NB4 (cell line): ENCODE measurements around the gene ITPR2.
A peak's percentile ranks its signal among the peaks of the same experiment; 100 is the strongest.

Source experiments
- DNase-seq: peaks from one replicate; pipeline ENCODE4 v3.0.0; 2010; ENCODE audit warnings: low read depth
- H3K4me3 ChIP-seq: one replicate; pipeline ENCODE4 v1.5.1; 2011; ENCODE audit warnings: mild to moderate bottlenecking, low read depth, low read length, moderate library complexity
- MYC ChIP-seq: IDR thresholded peaks from 2 replicates; pipeline ENCODE4 v1.6.1; 2011; ENCODE audit warnings: low read depth, low read length
- POLR2A ChIP-seq: IDR thresholded peaks from 2 replicates; pipeline ENCODE4 v1.6.1; 2011; ENCODE audit warnings: mild to moderate bottlenecking; ENCODE audit not compliant: insufficient read length; ENCODE audit errors: extremely low read depth
- TF ChIP-seq, protein P1 (sequence below): IDR thresholded peaks from 2 replicates; pipeline ENCODE4 v1.6.1; 2011; ENCODE audit warnings: low read depth, low read length
- TF ChIP-seq, protein P2 (sequence below): IDR thresholded peaks from one replicate; pipeline ENCODE4 v1.5.1; 2012; ENCODE audit warnings: low read depth, low read length

Gene ITPR2

DNA sequence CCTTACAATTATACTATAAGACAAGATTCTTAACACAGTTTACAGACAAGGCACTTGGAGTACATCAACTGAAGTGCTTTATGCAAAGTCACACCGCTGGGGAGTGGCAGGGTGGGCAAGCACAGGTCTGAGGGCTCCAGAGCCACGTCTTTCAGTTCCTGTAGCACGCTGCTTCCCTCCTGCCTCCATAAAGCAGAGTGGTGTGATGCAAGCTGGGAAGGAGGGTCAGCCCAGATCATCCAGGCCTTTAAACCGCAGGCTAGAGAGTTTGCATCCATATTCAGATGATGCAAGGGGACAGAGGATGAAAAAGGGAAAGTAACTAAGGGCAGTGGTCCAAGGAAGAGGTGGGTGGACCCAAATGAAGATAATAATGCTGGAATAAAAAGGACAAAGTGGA lies 132.6 kb downstream of the ITPR2 start:
- TF ChIP-seq, protein P1, sequence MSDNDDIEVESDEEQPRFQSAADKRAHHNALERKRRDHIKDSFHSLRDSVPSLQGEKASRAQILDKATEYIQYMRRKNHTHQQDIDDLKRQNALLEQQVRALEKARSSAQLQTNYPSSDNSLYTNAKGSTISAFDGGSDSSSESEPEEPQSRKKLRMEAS: no peak
- TF ChIP-seq, protein P2, sequence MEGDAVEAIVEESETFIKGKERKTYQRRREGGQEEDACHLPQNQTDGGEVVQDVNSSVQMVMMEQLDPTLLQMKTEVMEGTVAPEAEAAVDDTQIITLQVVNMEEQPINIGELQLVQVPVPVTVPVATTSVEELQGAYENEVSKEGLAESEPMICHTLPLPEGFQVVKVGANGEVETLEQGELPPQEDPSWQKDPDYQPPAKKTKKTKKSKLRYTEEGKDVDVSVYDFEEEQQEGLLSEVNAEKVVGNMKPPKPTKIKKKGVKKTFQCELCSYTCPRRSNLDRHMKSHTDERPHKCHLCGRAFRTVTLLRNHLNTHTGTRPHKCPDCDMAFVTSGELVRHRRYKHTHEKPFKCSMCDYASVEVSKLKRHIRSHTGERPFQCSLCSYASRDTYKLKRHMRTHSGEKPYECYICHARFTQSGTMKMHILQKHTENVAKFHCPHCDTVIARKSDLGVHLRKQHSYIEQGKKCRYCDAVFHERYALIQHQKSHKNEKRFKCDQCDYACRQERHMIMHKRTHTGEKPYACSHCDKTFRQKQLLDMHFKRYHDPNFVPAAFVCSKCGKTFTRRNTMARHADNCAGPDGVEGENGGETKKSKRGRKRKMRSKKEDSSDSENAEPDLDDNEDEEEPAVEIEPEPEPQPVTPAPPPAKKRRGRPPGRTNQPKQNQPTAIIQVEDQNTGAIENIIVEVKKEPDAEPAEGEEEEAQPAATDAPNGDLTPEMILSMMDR: no peak
- no peak for TF ChIP-seq MYC
- TF ChIP-seq POLR2A: no peak
- DNase-seq: peak; percentile 39
- H3K4me3 ChIP-seq: no peak overlapping the region

DNA sequence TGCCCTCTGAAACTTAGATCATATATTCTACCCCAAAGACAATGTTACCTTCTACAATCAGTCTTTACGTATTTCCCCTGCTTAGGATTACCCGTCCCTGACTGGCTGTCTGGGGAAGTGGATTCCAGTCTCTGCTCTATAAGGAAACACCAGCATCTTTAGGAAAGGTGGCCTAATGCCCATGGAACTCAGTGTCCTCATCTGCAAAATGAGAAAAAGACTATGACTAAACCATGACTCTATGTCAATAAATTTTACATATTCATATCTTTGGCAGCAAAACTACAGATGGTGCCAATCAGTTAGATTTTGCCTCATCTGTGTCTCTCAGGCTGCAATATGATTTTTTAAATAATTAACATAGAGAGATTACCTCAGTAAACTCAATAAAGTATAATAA lies 133.8 kb downstream of the ITPR2 start:
- no peak overlapping the region for H3K4me3 ChIP-seq
- TF ChIP-seq, protein P1: no peak
- no peak for TF ChIP-seq MYC
- TF ChIP-seq, protein P2: no peak
- TF ChIP-seq POLR2A: no peak
- DNase-seq: no peak

DNA sequence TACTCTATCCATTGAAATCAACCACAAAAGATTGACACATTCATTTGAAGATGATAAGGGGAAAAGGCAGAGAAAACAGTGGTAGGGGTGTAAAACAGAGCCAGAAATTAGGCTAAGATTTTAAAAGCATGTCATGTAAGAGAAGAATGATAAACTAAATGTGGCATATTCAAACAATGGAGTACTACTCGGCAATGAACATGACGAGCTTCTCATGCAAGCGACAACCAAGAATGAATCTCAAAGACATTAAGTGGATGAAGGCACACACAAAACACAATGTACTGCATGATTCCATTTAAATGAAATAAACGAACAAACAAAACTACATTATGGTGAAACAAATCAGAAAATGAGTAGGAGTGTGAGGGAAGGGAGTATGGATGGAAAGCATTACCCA lies 134.8 kb downstream of the ITPR2 start:
- no peak for DNase-seq
- TF ChIP-seq, protein P1: no peak
- no peak overlapping the region for H3K4me3 ChIP-seq

DNA sequence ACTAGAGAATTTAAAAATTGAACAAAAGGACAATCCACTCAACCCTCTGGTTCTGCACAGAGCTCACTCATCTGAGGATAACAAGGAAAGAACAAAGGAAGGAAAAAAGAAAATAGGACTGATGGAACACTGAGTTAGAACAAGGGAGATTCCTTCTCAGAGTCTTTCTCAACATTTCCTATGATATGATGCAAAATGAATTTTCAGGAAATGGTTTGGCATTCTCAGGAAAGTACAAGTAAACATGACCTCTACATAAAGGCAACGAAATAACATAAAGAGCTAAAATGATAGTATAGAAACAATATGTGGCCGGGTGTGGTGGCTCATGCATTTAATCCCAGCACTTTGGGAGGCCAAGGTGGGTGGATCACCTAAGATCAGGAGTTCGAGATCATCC lies 135.8 kb downstream of the ITPR2 start:
- TF ChIP-seq MYC (no peak), POLR2A (no peak)
- TF ChIP-seq, protein P2: no peak
- TF ChIP-seq, protein P1: no peak
- no peak for DNase-seq
- H3K4me3 ChIP-seq: no peak overlapping the region

DNA sequence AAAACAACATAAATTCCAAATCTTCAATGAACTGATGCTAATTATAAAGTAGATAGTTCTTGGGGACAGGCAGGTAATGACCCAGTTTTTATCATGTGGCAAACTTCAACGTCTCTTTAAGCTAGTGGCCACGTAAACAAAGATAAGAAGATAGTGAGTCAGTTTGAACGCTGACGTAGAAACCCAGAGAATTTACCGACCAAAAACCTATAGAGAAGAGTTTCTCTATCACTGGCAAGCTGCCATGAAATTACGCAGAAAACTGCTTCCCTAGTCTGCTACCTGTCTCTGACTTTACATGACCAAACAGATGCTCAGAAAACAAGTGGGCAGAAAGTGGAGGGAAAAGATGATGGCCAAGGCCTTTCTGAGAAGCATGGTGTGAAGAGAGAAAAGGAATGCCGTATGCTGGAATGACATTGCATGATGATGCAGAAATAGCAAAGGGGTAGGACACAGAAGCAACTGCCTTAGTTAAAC lies 136.3 kb downstream of the ITPR2 start:
- DNase-seq: no peak
- TF ChIP-seq, protein P2: no peak
- TF ChIP-seq MYC: no peak
- TF ChIP-seq, protein P1: no peak
- no peak overlapping the region for H3K4me3 ChIP-seq

DNA sequence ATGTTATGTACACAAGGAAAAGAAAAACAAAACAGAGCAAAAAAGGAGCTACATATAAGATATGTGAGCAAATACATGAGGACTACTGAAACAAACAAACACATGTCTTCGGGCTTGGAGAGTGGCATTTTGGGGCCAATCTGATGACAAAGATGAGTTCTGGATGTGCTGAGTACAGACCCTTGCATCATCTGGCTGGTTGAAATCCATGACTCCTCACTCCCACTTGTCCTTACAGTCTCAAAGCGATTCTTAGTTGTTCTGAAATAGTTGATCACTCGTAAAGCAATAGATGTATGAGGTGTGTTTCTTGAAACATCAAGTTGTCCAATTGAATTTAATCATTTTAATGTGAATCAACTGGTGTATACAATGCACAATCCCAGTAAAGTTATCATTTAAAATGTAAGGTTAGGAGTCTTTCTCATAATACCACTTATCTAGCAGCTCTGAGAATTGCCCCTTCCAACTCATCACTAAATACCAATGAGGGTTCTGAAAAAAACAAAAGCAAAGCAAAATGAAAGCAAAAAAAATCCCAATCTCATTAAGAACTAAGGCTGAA lies 136.9 kb downstream of the ITPR2 start:
- H3K4me3 ChIP-seq: no peak overlapping the region
- no peak for DNase-seq

More for the DNA sequence above, 136.9 kb downstream of the ITPR2 start:
- TF ChIP-seq POLR2A: no peak
- TF ChIP-seq, protein P1: no peak
- TF ChIP-seq MYC: no peak
- TF ChIP-seq, protein P2: no peak
